ENCODE measurements around the gene GPR15LG.

The GPR15LG gene

DNA sequence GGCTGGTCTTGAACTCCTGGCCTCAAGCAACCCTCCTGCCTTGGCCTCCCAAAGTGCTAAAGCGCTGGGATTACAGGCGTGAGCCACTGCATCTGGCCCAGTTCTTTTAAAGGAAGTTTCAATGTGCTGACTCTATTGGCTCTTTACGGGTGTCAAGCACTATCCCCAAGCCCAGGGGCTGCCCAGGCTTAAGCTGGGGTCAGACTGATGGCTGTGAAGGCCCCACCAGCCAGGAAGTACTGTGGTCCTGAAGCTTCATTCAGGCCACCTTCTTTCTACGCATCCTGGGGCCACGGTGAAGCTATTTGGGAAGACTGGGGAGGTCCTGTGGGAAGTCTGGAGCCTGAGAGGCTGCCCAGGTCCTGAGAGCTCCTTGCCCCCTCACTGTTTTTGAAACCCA lies 8.0 kb downstream of the GPR15LG start:
- Histone ChIP-seq H3K9me3 (no peaks in the 10 kb centered on the region), H3K4me1 (no peaks in the 10 kb centered on the region), H3K4me3 (no peak overlapping the region), H3K27ac (no peak overlapping the region), H3K36me3 (no peaks in the 10 kb centered on the region), H3K27me3 (peaks cover 0 to 7% of the 10 kb centered on the region in 2 donors)
- TF ChIP-seq, protein P1, sequence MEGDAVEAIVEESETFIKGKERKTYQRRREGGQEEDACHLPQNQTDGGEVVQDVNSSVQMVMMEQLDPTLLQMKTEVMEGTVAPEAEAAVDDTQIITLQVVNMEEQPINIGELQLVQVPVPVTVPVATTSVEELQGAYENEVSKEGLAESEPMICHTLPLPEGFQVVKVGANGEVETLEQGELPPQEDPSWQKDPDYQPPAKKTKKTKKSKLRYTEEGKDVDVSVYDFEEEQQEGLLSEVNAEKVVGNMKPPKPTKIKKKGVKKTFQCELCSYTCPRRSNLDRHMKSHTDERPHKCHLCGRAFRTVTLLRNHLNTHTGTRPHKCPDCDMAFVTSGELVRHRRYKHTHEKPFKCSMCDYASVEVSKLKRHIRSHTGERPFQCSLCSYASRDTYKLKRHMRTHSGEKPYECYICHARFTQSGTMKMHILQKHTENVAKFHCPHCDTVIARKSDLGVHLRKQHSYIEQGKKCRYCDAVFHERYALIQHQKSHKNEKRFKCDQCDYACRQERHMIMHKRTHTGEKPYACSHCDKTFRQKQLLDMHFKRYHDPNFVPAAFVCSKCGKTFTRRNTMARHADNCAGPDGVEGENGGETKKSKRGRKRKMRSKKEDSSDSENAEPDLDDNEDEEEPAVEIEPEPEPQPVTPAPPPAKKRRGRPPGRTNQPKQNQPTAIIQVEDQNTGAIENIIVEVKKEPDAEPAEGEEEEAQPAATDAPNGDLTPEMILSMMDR (IDR thresholded peaks at IDR 0.05): no peak
- no peak for DNase-seq
- intact Hi-C loops (cut with DNase I; ENCODE audit: low total_unique reads): no loop called here

DNA sequence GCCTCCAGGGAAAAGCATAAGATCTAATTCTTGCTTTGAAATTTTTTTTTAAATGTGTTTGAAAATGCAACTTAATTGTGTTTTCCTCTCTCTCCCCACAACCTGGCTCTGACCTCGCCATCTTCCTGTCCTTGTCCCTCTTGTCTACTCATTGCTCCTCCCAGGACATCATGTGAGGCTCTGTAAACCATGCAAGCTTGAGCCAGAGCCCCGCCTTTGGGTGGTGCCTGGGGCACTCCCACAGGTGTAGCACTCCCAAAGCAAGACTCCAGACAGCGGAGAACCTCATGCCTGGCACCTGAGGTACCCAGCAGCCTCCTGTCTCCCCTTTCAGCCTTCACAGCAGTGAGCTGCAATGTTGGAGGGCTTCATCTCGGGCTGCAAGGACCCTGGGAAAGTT lies 10.9 kb downstream of the GPR15LG start:
- Histone ChIP-seq H3K27ac (no peak overlapping the region), H3K36me3 (no peaks in the 10 kb centered on the region), H3K9me3 (no peaks in the 10 kb centered on the region), H3K27me3 (peaks cover 0 to 20% of the 10 kb centered on the region in 2 donors), H3K4me3 (no peak overlapping the region), H3K4me1 (no peaks in the 10 kb centered on the region)
- intact Hi-C loops (cut with DNase I; ENCODE audit: low total_unique reads): no loop called here
- DNase-seq: no peak
- TF ChIP-seq, protein P1 (IDR thresholded peaks at IDR 0.05): no peak

DNA sequence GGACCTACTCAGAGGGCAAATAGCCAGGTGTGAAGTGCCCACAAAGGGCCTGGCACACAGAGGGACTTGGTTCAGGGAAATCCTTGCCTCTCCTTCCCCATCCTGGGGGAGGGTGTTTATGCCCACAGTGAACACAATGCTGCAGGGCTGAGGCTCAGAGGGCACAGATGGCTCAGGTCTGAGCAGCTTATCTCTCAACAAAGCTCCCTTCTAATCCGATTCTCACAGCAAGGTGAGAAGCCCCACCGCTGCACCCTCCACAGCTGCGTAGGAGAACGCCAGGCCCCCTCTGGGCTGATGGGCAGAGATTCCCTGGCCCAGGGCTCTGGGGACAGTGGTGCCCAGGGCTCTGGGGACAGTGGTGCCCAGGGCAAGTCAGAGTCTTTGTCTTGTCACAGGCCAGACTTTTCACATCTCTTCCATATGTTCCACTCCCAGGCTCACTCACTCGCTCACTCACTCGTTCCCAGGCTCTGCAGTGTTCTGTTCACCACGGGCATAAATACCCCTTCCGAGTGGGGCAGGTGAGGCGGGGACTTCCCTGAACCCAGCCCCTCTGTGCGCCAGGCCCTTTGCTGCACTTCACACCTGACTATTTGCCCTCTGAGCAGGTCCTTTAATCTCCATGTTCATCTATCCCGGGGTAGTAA lies 12.1 kb downstream of the GPR15LG start:
- intact Hi-C loops (cut with DNase I; ENCODE audit: low total_unique reads): no loop called here
- Histone ChIP-seq H3K9me3 (no peaks in the 10 kb centered on the region), H3K4me3 (no peak overlapping the region), H3K4me1 (no peaks in the 10 kb centered on the region), H3K27me3 (peaks cover 0 to 22% of the 10 kb centered on the region in 2 donors), H3K36me3 (no peaks in the 10 kb centered on the region), H3K27ac (no peak overlapping the region)
- peak in 1 of 2 donors; percentile 38 for DNase-seq
- TF ChIP-seq, protein P1 (IDR thresholded peaks at IDR 0.05): no peak

DNA sequence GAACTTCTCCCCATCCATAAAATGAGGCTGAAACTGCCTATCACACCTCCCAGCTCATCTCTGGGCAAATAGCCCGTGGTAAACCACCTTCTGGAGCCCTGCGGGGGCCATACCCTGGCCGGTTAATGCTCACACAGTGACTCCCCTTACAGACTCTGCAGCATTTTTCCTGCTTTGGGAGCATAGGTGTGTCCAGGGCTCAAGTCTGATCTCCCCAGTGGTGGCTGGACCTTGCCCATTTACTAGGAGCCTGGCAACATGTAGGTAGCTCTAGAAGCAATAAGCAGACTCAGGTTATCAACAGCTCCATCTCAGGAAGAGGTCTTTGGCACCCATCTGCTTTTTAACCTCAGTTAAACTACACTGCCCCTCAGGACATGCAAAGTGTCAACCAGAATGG lies 15.2 kb downstream of the GPR15LG start:
- Histone ChIP-seq H3K4me1 (peaks cover 0 to under 1% (median 0%) of the 10 kb centered on the region in 4 donors), H3K27ac (no peak overlapping the region), H3K36me3 (no peaks in the 10 kb centered on the region), H3K9me3 (no peaks in the 10 kb centered on the region), H3K4me3 (no peak overlapping the region), H3K27me3 (peaks cover 0 to 34% of the 10 kb centered on the region in 2 donors)
- TF ChIP-seq, protein P1 (IDR thresholded peaks at IDR 0.05): no peak
- DNase-seq: peak in 1 of 2 donors; percentile 6
- intact Hi-C loops (cut with DNase I; ENCODE audit: low total_unique reads): no loop called here

DNA sequence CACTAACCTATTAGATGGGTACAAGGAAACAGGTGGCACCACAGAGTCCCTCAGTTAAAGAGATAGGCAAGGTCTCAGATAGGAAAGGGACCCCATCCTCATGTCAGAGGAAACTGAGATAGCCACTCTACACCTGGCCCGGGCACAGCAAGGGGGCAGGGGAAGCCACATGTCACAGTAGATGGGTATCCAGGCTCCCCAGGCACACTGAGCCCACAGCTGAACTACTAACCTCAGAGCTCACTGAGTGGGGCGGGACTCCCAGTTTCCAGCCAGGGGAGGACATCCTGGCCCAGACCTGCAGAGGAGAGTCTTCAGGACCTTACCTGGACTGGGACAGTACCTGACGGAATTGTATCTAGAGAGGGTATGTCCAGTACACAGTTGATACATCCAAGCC lies 17.0 kb downstream of the GPR15LG start:
- no peaks in the 10 kb centered on the region for H3K9me3 ChIP-seq
- no peak for DNase-seq
- no peaks in the 10 kb centered on the region for H3K36me3 ChIP-seq
- TF ChIP-seq, protein P1 (IDR thresholded peaks at IDR 0.05): no peak
- H3K27ac ChIP-seq: no peak overlapping the region
- intact Hi-C loops (cut with DNase I; ENCODE audit: low total_unique reads): no loop called here
- no peak overlapping the region for H3K4me3 ChIP-seq
- H3K27me3 ChIP-seq: peaks cover 0 to 44% of the 10 kb centered on the region in 2 donors
- H3K4me1 ChIP-seq: peaks cover 0 to 17% (median 12%) of the 10 kb centered on the region in 4 donors

Measured in tibial artery (tissue), 4 donors.